Right lobe of liver (tissue), 6 donors: ENCODE measurements around the gene KCNK17. TPM values are rescaled to one million over a fixed set of nuclear protein-coding genes. Genes with fewer than 3 reads are reported as not detected.
A peak's percentile ranks its signal among the peaks of the same experiment; 100 is the strongest.

ENCODE experiments used
- ATAC-seq, 4 donors: fragments of 200-7000 bp; cut with Tn5 transposase; one replicate each; pipeline ENCODE4 v1.9.1; 2020; ENCODE audit warnings: mild to moderate bottlenecking in 4 of 4, moderate library complexity in 4 of 4
- DNase-seq, 3 donors: peaks; one replicate each; pipeline ENCODE4 v3.0.0-alpha.2; 2020
- H3K27ac ChIP-seq, 3 donors: fragments of 200-600 bp; one replicate each; pipeline ENCODE4 v1.8.0; 2022
- H3K27me3 ChIP-seq, 2 donors: fragments of 200-600 bp; one replicate each; pipeline ENCODE4 v1.8.0; 2022
- H3K36me3 ChIP-seq, 4 donors: fragments of 200-600 bp; sonication (generic) in 1 of 4; one replicate each; pipeline versions ENCODE4 v1.5.1 to v1.8.0; 2017 to 2022; ENCODE audit warnings: control low read depth in 1 of 4
- H3K4me1 ChIP-seq, 4 donors: fragments of 200-600 bp; sonication (generic) in 1 of 4; one replicate each; pipeline versions ENCODE4 v1.5.1 to v1.8.0; 2017 to 2022; ENCODE audit warnings: control low read depth in 1 of 4
- H3K4me3 ChIP-seq, 3 donors: fragments of 200-600 bp; one replicate each; pipeline ENCODE4 v1.8.0; 2022
- H3K9me3 ChIP-seq, 4 donors: fragments of 200-600 bp; sonication (generic) in 1 of 4; one replicate each; pipeline versions ENCODE4 v1.5.1 to v1.8.0; 2017 to 2022; ENCODE audit warnings: control low read depth in 1 of 4
- CTCF ChIP-seq, 4 donors: fragments of 200-600 bp in 3 of 4; fragments of 450-650 bp in 1 of 4; IDR thresholded peaks; one replicate each; pipeline versions ENCODE4 v1.5.1 to v1.8.0; 2016 to 2022; ENCODE audit warnings: antibody characterized with exemption in 4 of 4, mild to moderate bottlenecking in 2 of 4
- POLR2A ChIP-seq: fragments of 450-650 bp; IDR thresholded peaks from one replicate; pipeline ENCODE4 v1.6.1; 2017; ENCODE audit warnings: antibody characterized with exemption, mild to moderate bottlenecking
- WGBS: methylation state at CpG from one replicate; pipeline ENCODE4 v1.1.6; 2018; ENCODE audit warnings: low coverage, low lambda C conversion rate; ENCODE audit not compliant: insufficient coverage; ENCODE audit errors: missing lambda C conversion rate; 5-methylcytosine and 5-hydroxymethylcytosine counted together
- intact Hi-C, 2 donors: fragments of 100-400 bp; cut with DNase I; formaldehyde crosslinking; loops; one replicate each; pipeline versions ENCODE4 v1.11.2 to v1.14.1; 2022
- total RNA-seq, 6 experiments: library from RNA; depleted of rRNA in 2 of 6; stranded (reverse); fragments of >200 nt in 2 of 6; fragmentation: NEBNext Ultra II Directional in 3 of 6; extraction: Animal tissue kit (Norgen Biotek cat#: 25700) in 3 of 6; gene quantifications; one replicate each; pipeline versions ENCODE4 v1.1.0 to v1.2.4, GENCODE V29; 2016 to 2023
- donor health status: DM: no; HTN: yes; CAD: no.
- donor health status: DM: no; HTN: no; CAD: no.
- donor health status: DM: no; HTN: no; CAD: no.
- donor health status: DM: no; HTN: yes; CAD: no.
- donor health status: DM: no; HTN: yes; CAD: no.

KCNK17 gene
- total RNA-seq, 6 experiments from 2014 or later: 0.31 to 0.77 (median 0.39) TPM; not detected in 1

GRCh38 chr6:39330476-39330875 is 16.3 kb upstream of the KCNK17 start:
- H3K27me3 ChIP-seq: no peaks in the 10 kb centered on the region
- 49% methylated on average over 3 of the region's 3 CpGs for WGBS
- H3K4me3 ChIP-seq: no peak overlapping the region
- H3K9me3 ChIP-seq: no peaks in the 10 kb centered on the region
- no peaks in the 10 kb centered on the region for H3K36me3 ChIP-seq
- ATAC-seq (peak in 1 of 4 donors; percentile 8), DNase-seq (no peak)
- H3K27ac ChIP-seq: no peak overlapping the region
- TF ChIP-seq CTCF (IDR thresholded peaks at IDR 0.05) (no peak), POLR2A (no peak)
- intact Hi-C loops: no loop called here
- no peaks in the 10 kb centered on the region for H3K4me1 ChIP-seq

DNA sequence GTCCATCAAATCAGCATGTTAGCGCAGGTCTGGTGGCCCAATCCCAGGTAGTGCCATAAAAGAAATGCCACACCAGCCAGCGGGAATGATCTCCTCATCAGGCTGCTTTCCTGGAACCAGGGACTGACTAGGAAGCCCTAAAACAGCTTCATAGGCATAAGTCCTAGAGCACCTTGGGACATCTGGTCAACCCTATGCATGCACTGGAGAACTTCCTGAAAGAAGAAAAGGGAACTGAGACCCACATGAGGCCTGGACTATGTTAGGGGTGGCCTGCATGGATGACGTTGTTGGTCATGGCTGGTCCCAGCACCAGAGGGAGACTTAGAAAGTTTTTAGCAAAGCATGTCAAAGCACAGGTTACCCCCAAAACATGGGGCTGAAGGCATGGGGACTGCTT is 15.8 kb upstream of the KCNK17 start:
- H3K4me1 ChIP-seq: no peaks in the 10 kb centered on the region
- ATAC-seq (peak in 2 of 4 donors; percentile 43 to 53), DNase-seq (no peak)
- no peak overlapping the region for H3K27ac ChIP-seq
- no peak overlapping the region for H3K4me3 ChIP-seq
- 40% methylated on average over 2 of the region's 3 CpGs for WGBS
- H3K9me3 ChIP-seq: no peaks in the 10 kb centered on the region
- no peaks in the 10 kb centered on the region for H3K36me3 ChIP-seq
- no peak for TF ChIP-seq POLR2A
- no peak for TF ChIP-seq CTCF (IDR thresholded peaks at IDR 0.05)
- H3K27me3 ChIP-seq: no peaks in the 10 kb centered on the region
- intact Hi-C loops: no loop called here

DNA sequence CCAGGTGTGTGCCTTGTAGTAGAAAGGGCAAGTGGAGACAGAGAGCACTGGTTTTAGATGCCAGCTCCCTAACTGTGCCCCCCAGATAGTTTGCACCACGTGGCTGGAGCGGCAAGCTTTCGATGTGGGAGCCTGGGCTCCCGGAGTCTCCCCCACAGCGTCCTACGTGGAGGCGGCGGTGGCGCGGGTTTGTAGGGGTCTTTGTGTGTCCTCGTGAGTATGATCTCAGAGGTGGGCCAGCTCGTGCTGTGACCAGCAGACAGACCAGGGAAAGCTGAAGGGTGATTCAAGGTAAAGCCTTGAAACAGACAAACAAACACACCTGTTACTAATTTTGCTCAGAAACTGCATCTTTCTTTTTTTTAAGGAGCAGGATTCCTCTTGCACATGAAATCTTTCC is 13.8 kb upstream of the KCNK17 start:
- H3K4me3 ChIP-seq: no peak overlapping the region
- 78% methylated on average over 12 of the region's 12 CpGs for WGBS
- ATAC-seq: no peak
- no peaks in the 10 kb centered on the region for H3K9me3 ChIP-seq
- no peaks in the 10 kb centered on the region for H3K4me1 ChIP-seq
- TF ChIP-seq CTCF (IDR thresholded peaks at IDR 0.05): no peak
- no peak for TF ChIP-seq POLR2A
- no peak overlapping the region for H3K27ac ChIP-seq
- no peaks in the 10 kb centered on the region for H3K36me3 ChIP-seq
- H3K27me3 ChIP-seq: no peaks in the 10 kb centered on the region
- intact Hi-C loops: no loop called here
- no peak for DNase-seq

- Histone ChIP-seq H3K4me3 (no peak overlapping the region), H3K9me3 (no peaks in the 10 kb centered on the region), H3K36me3 (no peaks in the 10 kb centered on the region), H3K27ac (no peak overlapping the region), H3K4me1 (no peaks in the 10 kb centered on the region), H3K27me3 (no peaks in the 10 kb centered on the region)
- DNase-seq: no peak
- no peak for ATAC-seq
- intact Hi-C loops: no loop called here
- TF ChIP-seq POLR2A (no peak), CTCF (IDR thresholded peaks at IDR 0.05) (no peak)
- 36% methylated on average over 4 of the region's 5 CpGs for WGBS
These were observed 13.3 kb upstream of the KCNK17 start for GRCh38 chr6:39327507-39327906.

DNA sequence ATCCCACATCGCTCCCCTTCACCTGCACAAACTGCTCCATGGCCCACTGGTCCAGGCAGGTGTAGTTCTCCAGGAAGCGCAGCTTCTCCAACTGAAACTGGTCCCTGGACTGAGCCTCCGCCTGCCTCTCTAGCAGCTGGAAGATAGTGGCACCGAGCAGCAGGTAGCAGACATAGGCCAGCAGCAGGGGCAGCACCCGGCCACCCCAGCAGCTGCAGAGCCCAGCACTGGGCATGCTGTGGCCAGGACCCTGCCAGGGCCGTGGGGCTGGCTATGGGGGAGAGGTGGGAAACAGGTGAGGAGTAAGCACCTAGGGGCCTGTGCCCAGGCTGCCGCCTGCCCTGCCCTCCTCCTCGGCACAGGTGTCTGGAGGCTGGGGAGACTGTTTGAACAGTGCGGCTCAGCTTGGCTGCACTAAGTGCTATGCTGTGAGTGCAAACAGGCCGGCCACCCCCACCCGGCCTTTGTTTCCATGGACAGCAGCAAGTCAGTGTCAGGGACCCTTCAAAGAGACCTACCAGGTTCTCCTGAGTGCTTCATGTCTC is 8.2 kb upstream of the KCNK17 start, which contains the start of gene KCNK16:
TSS of gene KCNK16 (minus strand) at position 397 of the 545 bp plus-strand sequence. CDS start at position 235, 162 bp downstream.
- Histone ChIP-seq H3K27me3 (no peaks in the 10 kb centered on the region), H3K4me3 (no peak within 1 kb of the TSS), H3K36me3 (no peaks in the 10 kb centered on the region), H3K4me1 (no peaks in the 10 kb centered on the region), H3K9me3 (no peaks in the 10 kb centered on the region), H3K27ac (no peak within 1 kb of the TSS)
- no peak for DNase-seq
- no peak for ATAC-seq
- intact Hi-C loops: no loop called here
- no peak for TF ChIP-seq POLR2A
- no peak for TF ChIP-seq CTCF (IDR thresholded peaks at IDR 0.05)
- 80% methylated on average over 3 of the region's 11 CpGs for WGBS
